Stimulated activated CD4-positive, alpha-beta T cell treated with anti-CD3 and anti-CD28 coated beads, Interleukin-15, amount 100 ng/mL, for 48 hours (primary cell): ENCODE data around the gene ADARB2.
A peak's percentile ranks its signal among the peaks of the same experiment; 100 is the strongest.
"Not testable (repeated sequence)": the region's sequence is repeated elsewhere in the genome, so short reads cannot be mapped to it uniquely, and the experiment has no call there.

Experiments
- DNase-seq, 2 donors: peaks; one replicate each; pipeline ENCODE4 v3.0.0-alpha.2; 2020; ENCODE audit warnings: low read depth in 2 of 2

Gene ADARB2

DNA sequence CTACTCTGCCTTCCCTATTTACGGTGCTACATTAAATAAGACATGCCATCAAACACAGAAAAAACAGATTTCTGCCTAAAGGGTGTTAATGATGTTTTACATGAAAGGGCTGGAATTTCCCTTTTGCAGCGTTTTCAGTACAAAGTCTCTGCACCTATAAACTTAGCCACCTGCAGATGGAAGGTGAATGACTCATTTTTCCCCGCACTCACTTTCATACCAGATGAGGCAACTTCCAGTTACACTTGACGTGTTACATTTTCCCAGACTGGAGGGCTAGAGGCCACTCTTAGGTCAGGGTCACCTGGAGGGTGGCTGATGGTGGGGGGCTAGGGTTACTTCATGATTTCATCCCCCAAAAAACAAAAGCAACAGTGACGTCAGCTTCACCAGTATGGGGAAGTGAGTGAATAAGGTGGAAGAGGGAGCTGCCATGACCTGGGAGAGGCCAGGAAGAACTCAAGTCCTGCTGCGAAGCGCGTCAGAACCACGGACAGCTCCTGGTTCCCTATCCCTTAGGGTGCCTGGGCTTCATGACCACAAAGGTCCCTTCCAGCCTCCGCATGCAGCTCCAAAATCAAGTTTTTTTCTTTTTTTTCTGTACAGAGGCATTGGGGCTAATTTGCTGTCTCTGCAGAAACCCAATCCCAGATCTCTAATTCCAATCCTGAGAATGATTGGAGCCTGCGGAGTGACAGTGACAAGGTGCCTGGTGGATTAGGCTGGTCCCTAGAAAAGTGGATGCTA, 94.0 kb downstream of the ADARB2 start:
- peak; percentile 7 for DNase-seq

DNA sequence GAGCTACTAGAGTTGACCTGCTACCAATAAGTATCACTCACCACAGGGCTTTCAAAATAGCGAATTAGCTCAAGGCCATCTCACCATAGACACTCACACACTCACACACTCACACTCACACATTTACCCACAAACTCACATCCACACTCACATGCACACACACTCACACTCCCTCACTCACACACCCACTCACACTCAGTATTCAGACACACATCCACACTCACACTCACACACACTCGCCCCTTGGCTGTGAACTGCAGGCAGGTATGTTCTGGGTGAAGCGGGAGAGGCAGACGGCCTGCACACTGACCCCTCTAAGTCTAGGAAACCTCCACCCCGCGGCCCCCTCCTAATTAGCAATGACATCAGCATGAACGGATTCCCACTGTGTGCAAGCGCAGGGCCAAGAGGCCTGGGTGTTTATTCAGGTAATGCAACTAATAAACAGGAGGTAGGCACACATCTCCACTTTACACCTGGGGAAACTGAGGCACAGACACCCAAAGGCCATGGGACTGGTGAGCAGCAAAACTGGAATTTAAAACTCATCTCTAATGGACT, 94.6 kb downstream of the ADARB2 start:
- no peak for DNase-seq

DNA sequence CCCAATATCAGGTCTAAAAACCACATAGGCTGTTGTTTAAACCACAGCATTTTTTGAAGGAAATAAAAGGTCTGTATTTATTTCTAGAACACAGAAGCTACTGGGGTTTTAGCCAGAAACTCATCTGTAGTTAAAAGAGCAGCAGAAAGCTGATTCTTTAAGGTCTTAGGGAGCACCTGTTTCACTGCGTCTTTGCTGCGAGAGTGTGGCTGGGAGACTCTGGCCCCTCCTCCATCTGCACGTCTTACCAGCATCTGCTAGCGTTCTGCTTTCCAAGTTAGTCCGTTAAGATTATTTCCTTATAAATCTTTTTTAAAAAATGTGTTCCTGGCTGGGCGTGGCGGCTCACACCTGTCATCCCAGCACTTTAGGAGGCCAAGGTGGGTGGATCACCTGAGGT, 95.9 kb downstream of the ADARB2 start:
- no peak for DNase-seq

DNA sequence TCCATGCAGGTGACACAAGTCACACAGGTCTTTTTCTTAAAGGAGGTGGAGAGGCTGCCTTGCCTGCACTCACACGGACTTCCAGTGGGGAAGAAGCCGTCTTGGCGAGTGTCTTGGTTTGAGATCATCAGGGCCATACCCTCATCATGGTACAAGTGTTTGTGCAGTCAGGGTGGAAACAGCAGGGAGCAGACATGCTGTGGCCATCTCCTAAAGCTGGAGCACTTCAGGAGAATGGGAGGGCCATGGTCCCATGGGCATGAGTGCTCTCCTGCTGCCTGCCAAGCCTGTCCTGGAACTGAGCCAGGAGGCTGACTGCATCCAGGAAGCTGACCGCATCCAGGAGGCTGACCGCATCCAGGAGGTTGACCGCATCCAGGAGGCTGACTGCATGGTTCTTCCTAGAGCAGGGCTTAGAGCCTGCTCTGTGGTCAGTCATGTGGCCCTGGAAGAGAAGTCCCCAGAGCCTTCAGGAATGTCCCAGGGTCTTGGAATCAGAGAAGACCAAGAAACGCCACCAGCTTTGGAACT, 98.4 kb downstream of the ADARB2 start:
- DNase-seq: no peak

DNA sequence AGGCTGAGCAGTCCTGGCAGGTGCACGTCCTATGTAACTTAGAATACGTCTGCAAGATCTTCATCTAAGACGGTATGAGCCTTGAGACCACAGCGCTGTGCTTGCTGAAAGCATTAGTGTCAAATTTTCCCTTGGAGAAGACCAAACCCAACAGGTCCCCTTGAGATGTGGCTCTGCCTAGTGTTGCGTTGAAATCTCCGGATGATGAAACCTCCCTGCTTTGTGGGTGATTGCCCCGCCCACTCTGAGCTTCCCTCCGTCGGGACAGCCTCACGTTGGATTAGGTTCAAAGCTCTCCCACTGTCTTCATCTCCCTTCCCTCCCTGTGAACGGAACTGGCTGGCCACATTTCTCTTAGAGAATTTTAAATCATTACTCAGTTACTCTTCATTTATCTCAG, 102.0 kb downstream of the ADARB2 start:
- DNase-seq: no peak

DNA sequence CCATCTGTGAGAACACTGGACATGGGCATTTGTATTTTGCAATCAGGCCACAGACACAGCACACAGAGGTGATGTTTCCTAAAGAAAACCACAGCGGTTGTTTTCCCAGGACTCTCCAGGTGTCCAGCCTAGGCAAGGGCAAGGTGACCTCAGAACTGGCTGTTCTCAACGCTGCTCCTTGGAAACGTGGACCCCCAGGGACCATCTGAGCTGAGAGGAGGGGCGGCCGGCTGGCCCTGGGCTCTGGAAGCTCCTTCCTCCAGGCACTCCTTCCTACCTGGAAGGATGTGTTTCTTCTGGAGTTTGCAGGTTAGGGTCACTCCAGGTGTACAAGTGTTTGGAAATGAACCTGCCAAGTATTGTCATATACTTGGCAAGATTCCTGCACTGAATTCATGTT, 103.1 kb downstream of the ADARB2 start:
- no peak for DNase-seq

DNA sequence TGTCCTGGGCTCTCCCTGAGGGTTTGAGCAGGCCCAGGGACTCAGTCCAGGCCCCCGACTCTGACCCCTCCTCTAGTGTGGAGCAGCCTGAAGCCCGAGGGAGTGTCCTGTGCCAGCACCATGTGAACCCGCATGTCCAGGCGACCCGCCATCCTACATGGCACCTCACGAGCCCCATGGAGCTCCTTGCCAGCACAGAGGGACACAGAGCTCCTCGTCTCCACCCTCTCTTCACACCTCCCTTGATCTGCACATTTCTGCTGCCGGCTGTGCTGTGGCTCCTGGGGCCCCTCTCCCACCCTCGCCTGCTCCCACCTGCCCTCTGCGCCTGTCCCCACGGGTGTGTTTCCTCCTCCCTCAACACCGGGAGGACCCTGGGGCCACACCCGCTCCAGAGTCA, 103.5 kb downstream of the ADARB2 start:
- DNase-seq: no peak

DNA sequence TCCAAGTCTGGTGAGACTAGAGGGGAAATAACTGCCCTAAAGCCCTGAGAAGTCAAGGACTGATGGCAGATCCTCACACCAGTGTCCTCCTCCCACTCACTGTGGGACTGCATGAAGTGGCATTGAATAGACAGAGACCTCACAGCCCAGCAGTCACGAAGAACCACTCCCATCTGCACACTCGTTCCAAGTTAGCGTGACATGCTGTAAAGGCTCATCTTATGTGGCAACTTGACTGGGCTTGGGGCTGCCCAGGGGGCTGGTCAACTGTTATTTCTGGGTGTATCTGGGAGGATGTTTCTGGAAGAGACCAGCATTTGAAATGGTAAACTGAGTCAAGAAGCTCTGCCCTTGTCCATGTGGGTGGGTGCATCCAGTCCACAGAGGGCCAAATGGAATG, 104.7 kb downstream of the ADARB2 start:
- no peak for DNase-seq

DNA sequence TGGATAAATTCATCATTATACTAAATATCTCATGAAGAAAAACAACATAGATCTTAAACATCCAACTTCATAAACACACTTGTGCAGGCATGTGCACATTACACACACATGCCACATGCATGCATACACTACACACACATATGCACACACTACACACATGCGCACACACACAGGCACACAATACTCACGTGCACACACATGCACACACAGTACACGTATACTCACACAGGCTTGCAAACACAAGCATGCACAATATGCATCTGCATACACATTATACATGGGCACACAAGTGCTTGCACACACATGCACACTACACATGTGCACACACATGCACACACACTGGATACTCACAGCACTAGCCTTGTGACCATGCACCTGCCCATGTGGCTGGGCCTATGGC, 105.2 kb downstream of the ADARB2 start:
- DNase-seq: no peak

DNA sequence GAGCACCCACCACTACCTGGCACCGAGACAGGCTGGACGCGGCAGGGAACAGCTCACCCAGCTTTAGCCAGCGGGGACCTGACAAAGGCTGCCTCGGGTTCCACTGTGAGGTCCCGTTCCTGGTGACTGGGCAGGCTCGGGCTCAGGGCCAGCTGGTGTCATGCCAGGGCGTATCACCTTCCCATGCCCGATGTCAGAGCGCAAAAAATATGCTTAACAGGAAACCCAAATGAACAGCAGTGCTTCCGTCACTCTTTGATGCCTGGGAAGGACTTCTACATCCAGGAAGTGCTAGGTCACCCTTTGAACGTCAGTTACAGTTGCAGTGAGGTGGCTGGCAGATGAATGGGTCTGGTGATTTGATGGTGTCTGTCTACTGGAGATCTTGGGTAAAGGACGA, 106.0 kb downstream of the ADARB2 start:
- DNase-seq: no peak

DNA sequence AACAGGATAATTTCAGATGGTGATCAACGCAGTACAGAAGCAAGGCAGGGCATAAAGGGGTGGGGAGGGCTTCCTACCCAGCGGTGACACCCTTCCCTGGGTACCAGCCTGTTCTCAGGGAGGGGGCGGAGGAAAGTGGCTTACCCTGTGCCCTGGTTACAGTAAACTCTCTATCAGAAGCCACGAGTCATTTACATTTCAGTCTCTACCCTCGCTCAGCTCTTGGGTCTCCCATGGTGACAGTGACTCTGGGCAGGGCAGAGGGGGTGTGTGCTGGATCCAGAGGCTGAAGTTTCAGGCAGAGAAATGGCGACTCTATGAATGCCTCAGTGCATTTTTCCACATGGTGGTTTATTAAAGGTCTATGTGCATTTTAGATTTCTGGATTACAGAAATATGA, 107.0 kb downstream of the ADARB2 start:
- no peak for DNase-seq

DNA sequence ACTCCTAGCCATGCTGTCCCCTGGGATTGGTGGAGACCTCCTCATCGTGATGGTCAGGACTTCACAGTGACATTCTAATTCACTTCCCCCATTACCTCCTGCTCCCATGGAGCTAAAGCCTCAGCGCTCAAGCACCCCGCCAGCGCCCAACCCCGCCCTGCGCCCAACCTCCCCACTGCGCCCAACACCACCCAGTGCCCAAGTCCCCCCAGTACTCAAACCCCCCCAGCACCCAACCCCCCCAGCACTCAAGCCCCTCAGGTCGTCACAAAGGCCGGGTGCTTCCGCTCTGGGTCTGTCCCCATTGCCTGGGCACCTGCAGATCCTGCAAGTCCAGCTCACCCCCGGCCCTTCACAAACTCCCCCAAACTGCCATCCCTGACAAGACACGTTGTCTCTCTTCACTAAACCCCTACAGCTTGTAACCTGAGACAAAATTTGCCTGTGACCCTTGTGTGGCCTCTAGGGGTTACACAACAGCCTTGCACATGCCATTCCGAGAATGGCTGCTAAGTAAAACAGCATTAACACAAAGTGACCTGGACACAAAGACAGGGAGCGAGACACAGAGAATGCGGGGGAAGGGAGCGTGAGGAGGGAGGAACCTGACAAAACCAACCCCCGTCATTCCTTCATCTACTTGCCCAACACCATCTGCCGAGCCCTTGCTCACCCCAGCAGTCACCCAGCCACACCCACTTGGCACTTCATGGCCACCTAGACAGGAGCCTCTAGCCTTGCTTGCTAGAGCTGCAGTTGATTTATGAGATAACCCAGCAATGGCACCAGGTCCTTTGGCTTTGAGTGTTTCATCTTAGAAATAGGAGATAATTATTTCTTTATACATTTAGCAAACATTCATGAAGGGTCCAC, 107.8 kb downstream of the ADARB2 start:
- DNase-seq: no peak

DNA sequence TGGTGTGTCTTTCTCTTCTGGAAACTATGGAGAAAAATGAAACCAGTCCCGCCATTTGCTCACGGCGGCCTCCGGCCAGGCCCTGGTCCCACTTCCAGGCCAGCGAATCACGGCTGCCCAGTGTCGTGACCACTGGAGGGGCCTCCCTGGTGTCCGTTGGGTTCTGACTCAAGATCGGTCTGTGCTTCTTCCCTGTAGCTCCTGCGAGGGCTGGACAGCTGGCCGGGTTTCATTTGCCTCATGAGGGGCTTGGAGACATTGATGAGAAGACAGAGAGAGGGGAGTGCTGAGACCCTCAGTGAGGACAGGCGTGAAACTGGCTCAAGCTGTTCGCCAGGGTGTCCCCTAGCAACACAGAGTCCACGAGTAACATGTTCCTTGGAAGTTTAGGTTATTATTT, 108.6 kb downstream of the ADARB2 start:
- no peak for DNase-seq

DNA sequence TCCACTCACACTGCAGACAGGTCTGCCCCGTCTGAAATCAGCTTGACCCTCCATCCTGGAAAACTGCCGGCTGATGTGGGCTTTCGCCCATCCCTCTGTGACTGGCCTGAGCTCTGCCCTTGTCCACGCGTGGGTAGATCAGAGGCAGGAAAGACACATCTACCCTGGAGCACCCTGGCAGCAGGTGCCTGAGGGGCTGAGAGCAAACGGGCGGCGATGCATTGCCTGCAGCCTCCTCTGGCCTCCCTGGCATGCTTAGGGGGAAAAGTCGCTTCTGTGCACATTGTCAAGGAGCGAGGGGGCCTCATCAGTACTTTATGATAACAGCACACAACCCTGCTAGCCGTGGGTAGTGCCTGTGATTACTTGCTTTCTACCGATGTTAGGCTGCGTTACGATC, 109.4 kb downstream of the ADARB2 start:
- DNase-seq: no peak

DNA sequence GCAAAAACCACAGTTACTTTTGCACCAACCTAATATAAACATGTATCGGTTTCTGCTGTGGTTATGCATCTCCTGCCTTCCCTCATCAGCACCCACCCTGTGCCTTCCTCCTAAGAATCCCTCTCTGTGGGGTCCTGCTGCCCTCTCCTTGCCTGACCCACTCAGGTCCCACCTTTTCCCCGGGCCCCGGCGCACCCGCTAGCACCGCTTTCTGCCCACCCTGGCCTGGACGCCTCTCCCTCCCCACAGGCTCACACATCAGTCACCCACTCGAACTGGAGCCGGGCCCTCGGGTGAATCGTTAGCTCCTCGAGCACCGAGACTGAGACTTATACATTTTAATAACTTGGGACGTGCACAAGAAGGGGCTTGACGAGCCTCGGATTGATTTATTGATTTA, 110.5 kb downstream of the ADARB2 start:
- DNase-seq: no peak

DNA sequence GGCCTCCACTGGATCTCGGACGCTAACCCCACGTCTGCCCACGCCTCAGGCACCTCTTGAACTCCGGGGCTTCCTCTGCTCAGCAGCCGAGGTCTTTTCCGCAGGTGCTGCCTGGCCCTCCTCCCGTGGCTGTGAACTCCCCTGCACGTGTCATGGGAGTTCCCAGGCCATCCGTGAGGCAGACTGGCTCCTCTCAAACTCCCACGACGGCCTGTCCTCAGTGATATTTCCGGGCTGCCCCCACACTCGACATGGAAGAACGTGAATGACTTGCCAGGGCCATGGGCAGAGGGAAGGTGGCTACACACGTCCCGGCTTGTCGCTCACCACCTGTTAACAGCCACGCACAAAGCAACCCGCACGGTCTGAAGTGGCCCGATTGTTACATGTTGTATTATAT, 110.9 kb downstream of the ADARB2 start:
- no peak for DNase-seq

DNA sequence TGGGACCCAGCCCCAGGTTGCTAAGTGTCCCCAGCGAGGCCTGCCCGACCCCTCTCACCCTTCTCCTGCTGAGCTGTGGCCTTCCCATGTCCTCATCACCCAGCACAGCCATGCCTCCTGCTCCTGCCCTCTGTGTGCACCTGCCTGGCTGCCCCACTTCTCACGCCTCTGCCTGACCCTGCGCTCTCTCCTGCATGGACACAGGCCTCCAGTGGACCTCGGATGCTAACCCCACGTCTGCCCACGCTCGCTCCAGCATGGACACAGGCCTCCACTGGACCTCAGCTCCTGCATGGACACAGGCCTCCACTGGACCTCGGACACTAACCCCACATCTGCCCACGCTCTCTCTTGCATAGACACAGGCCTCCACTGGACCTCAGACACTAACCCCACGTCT, 111.6 kb downstream of the ADARB2 start:
- DNase-seq: no peak

DNA sequence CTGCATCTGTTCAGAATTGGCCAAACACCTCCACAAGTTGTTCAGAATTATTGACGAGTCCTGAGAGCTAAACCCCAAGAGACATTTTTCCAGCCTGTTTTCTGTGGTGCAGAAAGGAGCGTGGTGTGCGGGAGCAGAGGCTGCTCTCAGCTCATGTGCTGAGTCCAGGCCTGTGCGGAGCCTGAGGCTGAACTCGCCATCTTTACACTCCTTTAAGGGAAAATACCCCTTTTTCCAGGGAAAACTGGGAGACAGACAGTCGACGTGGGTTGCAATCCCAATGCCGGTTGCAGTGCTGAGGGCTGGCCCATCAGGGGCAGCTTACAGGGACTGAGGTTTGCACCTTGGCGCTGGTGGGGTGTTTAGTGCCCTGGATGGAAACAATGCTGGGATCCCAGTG, 112.2 kb downstream of the ADARB2 start:
- DNase-seq: no peak

DNA sequence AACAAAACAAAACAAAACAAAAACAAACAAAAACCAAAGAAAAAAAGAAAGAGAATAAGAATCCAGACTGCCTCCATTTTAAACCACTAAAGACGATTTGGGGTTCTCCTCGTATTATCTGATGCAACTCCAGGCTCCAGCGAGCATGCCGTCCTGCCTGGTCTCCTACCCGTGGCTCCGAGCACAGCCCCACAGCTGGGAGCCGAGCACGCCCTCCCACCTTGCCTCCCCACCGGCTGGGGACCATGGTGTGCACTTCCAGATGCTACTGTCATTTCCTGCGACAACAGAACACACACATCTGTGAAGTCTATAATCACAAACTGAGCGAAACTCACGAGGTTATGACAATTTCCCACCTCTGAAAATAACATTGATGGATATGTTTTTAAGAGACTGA, 113.1 kb downstream of the ADARB2 start:
- no peak for DNase-seq

DNA sequence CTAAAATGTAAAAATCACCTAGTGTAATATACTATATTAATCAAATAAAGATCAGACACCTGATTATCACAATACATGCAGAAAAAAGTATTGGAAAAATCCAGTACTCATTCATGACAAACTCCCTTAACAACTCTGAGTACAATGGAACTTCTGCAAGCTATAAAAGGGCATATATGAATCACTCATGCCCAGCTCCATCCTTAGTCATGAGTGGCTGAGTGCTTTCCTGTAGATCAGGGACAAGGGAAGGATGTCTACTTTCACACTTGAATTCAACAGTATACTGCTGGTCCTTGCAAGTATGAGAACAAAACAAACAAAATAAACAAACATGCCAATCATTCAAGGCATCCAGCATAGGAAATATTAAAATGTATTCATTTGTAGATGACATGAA, 116.5 kb downstream of the ADARB2 start:
- DNase-seq: no peak

DNA sequence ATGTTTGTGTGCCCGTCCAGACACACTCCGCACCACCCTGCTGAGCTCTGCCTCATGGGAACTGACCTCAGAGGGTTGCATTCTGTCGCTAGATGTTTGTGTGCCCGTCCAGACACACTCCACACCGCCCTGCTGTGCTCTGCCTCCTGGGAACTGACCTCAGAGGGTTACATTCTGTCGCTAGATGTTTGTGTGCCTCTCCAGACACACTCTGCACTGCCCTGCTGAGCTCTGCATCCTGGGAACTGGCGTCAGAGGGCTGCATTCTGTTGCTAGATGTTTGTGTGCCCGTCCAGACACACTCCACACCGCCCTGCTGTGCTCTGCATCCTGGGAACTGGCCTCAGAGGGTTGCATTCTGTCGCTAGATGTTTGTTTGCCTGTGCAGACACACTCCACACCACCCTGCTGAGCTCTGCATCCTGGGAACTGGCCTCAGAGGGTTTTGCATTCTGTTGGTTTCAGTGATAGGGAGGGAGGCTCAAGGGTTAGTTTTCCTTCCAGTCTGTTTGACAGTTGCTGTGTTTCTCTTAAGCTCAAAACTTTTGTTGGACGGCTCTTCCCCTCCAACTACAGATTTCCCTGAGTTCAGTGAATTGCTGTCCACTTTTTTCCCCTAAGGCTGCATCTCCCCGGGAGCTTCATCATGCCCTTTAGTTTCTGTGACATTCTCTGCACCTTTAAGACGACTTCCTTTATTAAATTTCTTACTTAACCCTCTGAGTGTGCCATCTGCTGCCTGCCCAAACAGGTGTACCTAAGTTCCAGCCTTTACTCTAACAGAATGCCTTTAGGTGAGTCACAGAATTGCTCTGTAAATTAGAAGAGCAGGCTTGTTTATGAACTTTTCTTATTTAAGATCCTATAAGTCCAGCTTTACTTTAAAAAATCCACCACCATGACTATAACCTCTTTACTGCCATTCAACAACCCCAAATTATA, 119.7 kb downstream of the ADARB2 start:
- not testable (repeated sequence) for DNase-seq

DNA sequence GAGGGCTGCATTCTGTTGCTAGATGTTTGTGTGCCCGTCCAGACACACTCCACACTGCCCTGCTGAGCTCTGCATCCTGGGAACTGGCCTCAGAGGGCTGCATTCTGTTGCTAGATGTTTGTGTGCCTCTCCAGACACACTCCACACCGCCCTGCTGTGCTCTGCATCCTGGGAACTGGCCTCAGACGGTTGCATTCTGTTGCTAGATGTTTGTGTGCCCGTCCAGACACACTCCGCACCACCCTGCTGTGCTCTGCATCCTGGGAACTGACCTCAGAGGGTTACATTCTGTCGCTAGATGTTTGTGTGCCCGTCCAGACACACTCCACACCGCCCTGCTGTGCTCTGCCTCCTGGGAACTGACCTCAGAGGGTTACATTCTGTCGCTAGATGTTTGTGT, 120.6 kb downstream of the ADARB2 start:
- not testable (repeated sequence) for DNase-seq
